CD4-positive, alpha-beta T cell (primary cell): ENCODE measurements around the gene KIF5C. TPM values are rescaled to one million over a fixed set of nuclear protein-coding genes. Genes with fewer than 3 reads are reported as not detected.

ENCODE experiments used
- ATAC-seq: fragments of 200-7000 bp; cut with Tn5 transposase; one replicate; pipeline ENCODE4 v1.10.0; 2022; ENCODE audit warnings: mild to moderate bottlenecking; ENCODE audit not compliant: poor library complexity
- CTCF ChIA-PET: fragments of 350-600 bp; sonication (Branson Sonifier 250); formaldehyde crosslinking; loops from one replicate; lab custom pipeline; 2021; ENCODE audit warnings: antibody characterized with exemption, inconsistent platforms; lab: Charles Lee
- POLR2A ChIA-PET: fragments of 350-600 bp; sonication (Branson Sonifier 250); formaldehyde crosslinking; loops from one replicate; lab custom pipeline; 2021; ENCODE audit warnings: antibody characterized with exemption, inconsistent platforms; lab: Charles Lee
- DNase-seq, 14 experiments: peaks; one replicate each; pipeline ENCODE4 v3.0.0-alpha.2; 2013 to 2020; ENCODE audit warnings: mixed read lengths in 2 of 14
- H3K27ac ChIP-seq, 2 donors: one replicate each; pipeline versions ENCODE4 v1.5.1 to v1.7.0; 2013; ENCODE audit warnings: low read length in 2 of 2, low read depth in 1 of 2, mild to moderate bottlenecking in 1 of 2
- H3K27me3 ChIP-seq, 2 experiments: 1 replicate in 1 of 2; 2 replicates in 1 of 2; pipeline versions ENCODE4 v1.6.1 to v1.7.0; 2013; ENCODE audit warnings: low read length in 2 of 2, control low read depth in 1 of 2, mild to moderate bottlenecking in 1 of 2, moderate library complexity in 1 of 2; ENCODE audit not compliant: insufficient read depth in 2 of 2, control insufficient read depth in 1 of 2
- H3K36me3 ChIP-seq: one replicate; pipeline ENCODE4 v1.6.1; 2013; ENCODE audit warnings: low read length, control low read depth; ENCODE audit not compliant: insufficient read depth
- H3K4me1 ChIP-seq: one replicate; pipeline ENCODE4 v1.6.1; 2013; ENCODE audit warnings: low read length, control low read depth; ENCODE audit not compliant: insufficient read depth
- H3K4me3 ChIP-seq: one replicate; pipeline ENCODE4 v1.5.1; 2013; ENCODE audit warnings: mild to moderate bottlenecking, low read length, moderate library complexity
- H3K9me3 ChIP-seq, 2 experiments: 1 replicate in 1 of 2; 2 replicates in 1 of 2; pipeline versions ENCODE4 v1.6.1 to v1.7.0; 2013; ENCODE audit warnings: low read length in 2 of 2, mild to moderate bottlenecking in 2 of 2, control low read depth in 1 of 2, moderate library complexity in 1 of 2; ENCODE audit not compliant: control insufficient read depth in 1 of 2, insufficient read depth in 1 of 2
- H3K27ac Mint-ChIP-seq: one replicate; pipeline ENCODE4 v1.8.0; 2020; ENCODE audit warnings: mixed read lengths
- H3K27me3 Mint-ChIP-seq: one replicate; pipeline ENCODE4 v1.8.0; 2021; ENCODE audit warnings: mixed read lengths
- H3K36me3 Mint-ChIP-seq: one replicate; pipeline ENCODE4 v1.8.0; 2021; ENCODE audit warnings: low read depth, mixed read lengths
- H3K4me1 Mint-ChIP-seq: one replicate; pipeline ENCODE4 v1.8.0; 2021; ENCODE audit warnings: low read depth, mixed read lengths
- H3K4me3 Mint-ChIP-seq: one replicate; pipeline ENCODE4 v1.8.0; 2020; ENCODE audit warnings: mild to moderate bottlenecking, mixed read lengths
- H3K9me3 Mint-ChIP-seq: one replicate; pipeline ENCODE4 v1.8.0; 2020; ENCODE audit warnings: mixed read lengths
- CTCF ChIP-seq: fragments of 200-600 bp; IDR thresholded peaks from one replicate; pipeline ENCODE4 v1.8.0; 2022; ENCODE audit warnings: antibody characterized with exemption, mild to moderate bottlenecking
- intact Hi-C, 2 experiments: fragments of 100-400 bp; cut with DNase I in 1 of 2; cut with micrococcal nuclease in 1 of 2; formaldehyde crosslinking; loops; one replicate each; pipeline versions ENCODE4 v1.15.1 to v1.9.0; 2023 to 2025; cut with DNase I, micrococcal nuclease
- total RNA-seq, 174 experiments: library from RNA in 2 of 174; stranded (reverse) in 2 of 174; gene quantifications; one replicate each; pipeline ENCODE4 v1.2.3 and lab custom pipeline; 2021 to 2026

Gene KIF5C
- total RNA-seq, 2 experiments from 2014 or later: 7.3 to 8.1 TPM

GRCh38 chr2:149056541-149057255 lies 181.7 kb downstream of the KIF5C start:
- no peaks in the 10 kb centered on the region for H3K4me1 Mint-ChIP-seq
- Histone ChIP-seq H3K27me3 (peaks cover 0 to 6% of the 10 kb centered on the region in 2 experiments), H3K4me3 (no peak overlapping the region)

GRCh38 chr2:149057401-149057800 lies 182.4 kb downstream of the KIF5C start:
- ATAC-seq (no peak), DNase-seq (no peak)
- Histone ChIP-seq H3K4me3 (no peak overlapping the region), H3K4me1 (no peaks in the 10 kb centered on the region), H3K36me3 (no peaks in the 10 kb centered on the region), H3K9me3 (no peaks in the 10 kb centered on the region), H3K27me3 (peaks cover 0 to 6% of the 10 kb centered on the region in 2 experiments), H3K27ac (no peak overlapping the region)
- H3K4me1 Mint-ChIP-seq: no peaks in the 10 kb centered on the region
- H3K27ac Mint-ChIP-seq: no peak overlapping the region
- H3K27me3 Mint-ChIP-seq: peaks cover 44% of the 10 kb centered on the region
- no peak overlapping the region for H3K4me3 Mint-ChIP-seq
- no peaks in the 10 kb centered on the region for H3K9me3 Mint-ChIP-seq
- intact Hi-C loops: no loop called here
- TF ChIP-seq CTCF: no peak
- POLR2A ChIA-PET: no interaction called here
- CTCF ChIA-PET: no interaction called here
- no peaks in the 10 kb centered on the region for H3K36me3 Mint-ChIP-seq

More at GRCh38 chr2:149056541-149057255, 181.7 kb downstream of the KIF5C start:
- ChIA-PET CTCF (no interaction called here), POLR2A (no interaction called here)
- Mint-ChIP-seq H3K27ac (no peak overlapping the region), H3K36me3 (no peaks in the 10 kb centered on the region), H3K9me3 (no peaks in the 10 kb centered on the region), H3K27me3 (peaks cover 44% of the 10 kb centered on the region), H3K4me3 (no peak overlapping the region)
- no peak for ATAC-seq
- Histone ChIP-seq H3K9me3 (no peaks in the 10 kb centered on the region), H3K27ac (no peak overlapping the region), H3K36me3 (no peaks in the 10 kb centered on the region), H3K4me1 (no peaks in the 10 kb centered on the region)
- intact Hi-C loops: no loop called here
- no peak for DNase-seq
- no peak for TF ChIP-seq CTCF

GRCh38 chr2:149058936-149059335 lies 183.9 kb downstream of the KIF5C start:
- H3K36me3 Mint-ChIP-seq: no peaks in the 10 kb centered on the region
- ChIA-PET POLR2A (no interaction called here), CTCF (no interaction called here)
- Histone ChIP-seq H3K27me3 (peaks cover 0 to 6% of the 10 kb centered on the region in 2 experiments), H3K4me1 (no peaks in the 10 kb centered on the region), H3K9me3 (no peaks in the 10 kb centered on the region), H3K36me3 (no peaks in the 10 kb centered on the region), H3K4me3 (no peak overlapping the region), H3K27ac (no peak overlapping the region)
- H3K27ac Mint-ChIP-seq: no peak overlapping the region
- DNase-seq (no peak), ATAC-seq (no peak)
- no peak overlapping the region for H3K4me3 Mint-ChIP-seq
- intact Hi-C loops: no loop called here
- TF ChIP-seq CTCF: no peak
- no peaks in the 10 kb centered on the region for H3K4me1 Mint-ChIP-seq
- no peaks in the 10 kb centered on the region for H3K9me3 Mint-ChIP-seq
- peaks cover 39% of the 10 kb centered on the region for H3K27me3 Mint-ChIP-seq
